Measurements from ENCODE around the gene PCDHB9.

- TF ChIP-seq POLR2A (IDR thresholded peaks at IDR 0.05) (no peak), CTCF (IDR thresholded peaks at IDR 0.05) (peak in 1 of 3 experiments; percentile 28), POLR2AphosphoS5 (IDR thresholded peaks at IDR 0.05; ENCODE audit: insufficient read depth in 1 of 2, low read depth in 1 of 2) (no peak)
Observed at GRCh38 chr5:141182248-141182647, 4.7 kb upstream of the PCDHB9 start, which contains the start of gene PCDHB16.

Measured in vagina (tissue), 2 donors.